Measurements from ENCODE around the gene DAG1. TPM values are rescaled to one million over a fixed set of nuclear protein-coding genes. Genes with fewer than 3 reads are reported as not detected.

The DAG1 gene
- total RNA-seq, 1 experiment from 2014 or later: 36.5 TPM

- BruUV-seq (replicated peaks): no TSS peak
- no peak for DNase-seq (ENCODE audit: low spot score)
- Histone ChIP-seq H3K36me3 (ENCODE audit: insufficient read depth, low read length, poor library complexity, severe bottlenecking) (no peaks in the 10 kb centered on the region), H3K27me3 (replicated peaks; ENCODE audit: insufficient read depth, low read depth, low read length, poor library complexity) (no peaks in the 10 kb centered on the region), H3K9me3 (ENCODE audit: low read depth, low read length, poor library complexity, severe bottlenecking) (no peaks in the 10 kb centered on the region), H3K4me1 (ENCODE audit: insufficient read depth, low read length, poor library complexity, severe bottlenecking) (no peaks in the 10 kb centered on the region), H3K27ac (ENCODE audit: low read depth, low read length, poor library complexity, severe bottlenecking) (no peak overlapping the region), H3K4me3 (ENCODE audit: low read depth, low read length, poor library complexity, severe bottlenecking) (no peak overlapping the region)
- intact Hi-C loops (cut with micrococcal nuclease; ENCODE audit: unreplicated experiment): no loop called here
- ChIA-PET CTCF (no interaction called here), POLR2A (ENCODE audit: low non-redundant PET) (no interaction called here)
- TF ChIP-seq CTCF (conservative IDR thresholded peaks at IDR 0.05; ENCODE audit: low read depth, low read length) (no peak), EZH2 (IDR thresholded peaks at IDR 0.05; ENCODE audit: borderline replicate concordance, low read depth, low read length, poor library complexity, severe bottlenecking) (no peak)
These were observed 31.8 kb downstream of the DAG1 start for GRCh38 chr3:49501842-49502241.

- POLR2A ChIA-PET (ENCODE audit: low non-redundant PET): no interaction called here
- TF ChIP-seq EZH2 (IDR thresholded peaks at IDR 0.05; ENCODE audit: borderline replicate concordance, low read depth, low read length, poor library complexity, severe bottlenecking): no peak
- no peak for TF ChIP-seq CTCF (conservative IDR thresholded peaks at IDR 0.05; ENCODE audit: low read depth, low read length)
These were observed 36.8 kb downstream of the DAG1 start for GRCh38 chr3:49506906-49507305.

GRCh38 chr3:49509028-49509561, 39.0 kb downstream of the DAG1 start:
- CTCF ChIA-PET: no interaction called here
- POLR2A ChIA-PET (ENCODE audit: low non-redundant PET): no interaction called here
- intact Hi-C loops (cut with micrococcal nuclease; ENCODE audit: unreplicated experiment): no loop called here

More at GRCh38 chr3:49506906-49507305, 36.8 kb downstream of the DAG1 start:
- Histone ChIP-seq H3K4me1 (ENCODE audit: insufficient read depth, low read length, poor library complexity, severe bottlenecking) (no peaks in the 10 kb centered on the region), H3K27ac (ENCODE audit: low read depth, low read length, poor library complexity, severe bottlenecking) (no peak overlapping the region), H3K27me3 (replicated peaks; ENCODE audit: insufficient read depth, low read depth, low read length, poor library complexity) (no peaks in the 10 kb centered on the region), H3K9me3 (ENCODE audit: low read depth, low read length, poor library complexity, severe bottlenecking) (no peaks in the 10 kb centered on the region), H3K4me3 (ENCODE audit: low read depth, low read length, poor library complexity, severe bottlenecking) (no peak overlapping the region), H3K36me3 (ENCODE audit: insufficient read depth, low read length, poor library complexity, severe bottlenecking) (no peaks in the 10 kb centered on the region)
- no peak for DNase-seq (ENCODE audit: low spot score)
- CTCF ChIA-PET: no interaction called here
- intact Hi-C loops (cut with micrococcal nuclease; ENCODE audit: unreplicated experiment): no loop called here
- BruUV-seq (replicated peaks): no TSS peak

More at GRCh38 chr3:49509028-49509561, 39.0 kb downstream of the DAG1 start:
- H3K36me3 ChIP-seq (ENCODE audit: insufficient read depth, low read length, poor library complexity, severe bottlenecking): no peaks in the 10 kb centered on the region
- H3K9me3 ChIP-seq (ENCODE audit: low read depth, low read length, poor library complexity, severe bottlenecking): no peaks in the 10 kb centered on the region
- no peak overlapping the region for H3K27ac ChIP-seq (ENCODE audit: low read depth, low read length, poor library complexity, severe bottlenecking)
- TF ChIP-seq CTCF (conservative IDR thresholded peaks at IDR 0.05; ENCODE audit: low read depth, low read length) (no peak), EZH2 (IDR thresholded peaks at IDR 0.05; ENCODE audit: borderline replicate concordance, low read depth, low read length, poor library complexity, severe bottlenecking) (no peak)
- no peaks in the 10 kb centered on the region for H3K4me1 ChIP-seq (ENCODE audit: insufficient read depth, low read length, poor library complexity, severe bottlenecking)
- no peak overlapping the region for H3K4me3 ChIP-seq (ENCODE audit: low read depth, low read length, poor library complexity, severe bottlenecking)
- no peak for DNase-seq (ENCODE audit: low spot score)
- H3K27me3 ChIP-seq (replicated peaks; ENCODE audit: insufficient read depth, low read depth, low read length, poor library complexity): no peaks in the 10 kb centered on the region
- no TSS peak for BruUV-seq (replicated peaks)
